Stimulated activated naive CD4-positive, alpha-beta T cell treated with Interleukin-2 at 50 U/mL for 16 hours (primary cell): ENCODE data around the gene LIPC.

Experiments used
- DNase-seq: peaks from one replicate; lab custom pipeline; 2025; lab: John Stamatoyannopoulos, UW

LIPC gene

GRCh38 chr15:58458076-58458475 lies 26.3 kb downstream of the LIPC start:
- DNase-seq, result no peak

- DNase-seq, result no peak
These were observed 27.3 kb downstream of the LIPC start for GRCh38 chr15:58459045-58459444.

GRCh38 chr15:58459560-58459959 lies 27.8 kb downstream of the LIPC start:
- no peak for DNase-seq

- no peak for DNase-seq
These were observed 28.5 kb downstream of the LIPC start for GRCh38 chr15:58460116-58460790.

- DNase-seq, result no peak
These were observed 29.1 kb downstream of the LIPC start for GRCh38 chr15:58460872-58461271.

- no peak for DNase-seq
These were observed 30.8 kb downstream of the LIPC start for GRCh38 chr15:58462547-58462946.

- DNase-seq, result no peak
These were observed 31.3 kb downstream of the LIPC start for GRCh38 chr15:58462973-58463663.

- DNase-seq, result no peak
These were observed 32.2 kb downstream of the LIPC start for GRCh38 chr15:58463815-58464650.

- no peak for DNase-seq
These were observed 33.3 kb downstream of the LIPC start for GRCh38 chr15:58465070-58465469.

- no peak for DNase-seq
These were observed 34.2 kb downstream of the LIPC start for GRCh38 chr15:58465866-58466517.

GRCh38 chr15:58466566-58466965 lies 34.8 kb downstream of the LIPC start:
- no peak for DNase-seq

- no peak for DNase-seq
These were observed 35.4 kb downstream of the LIPC start for GRCh38 chr15:58467121-58467721.

- no peak for DNase-seq
These were observed 36.1 kb downstream of the LIPC start for GRCh38 chr15:58467722-58468423.

GRCh38 chr15:58469432-58470353 lies 37.9 kb downstream of the LIPC start:
- DNase-seq, result no peak

GRCh38 chr15:58471348-58471747 lies 39.6 kb downstream of the LIPC start:
- no peak for DNase-seq

GRCh38 chr15:58472221-58472620 lies 40.4 kb downstream of the LIPC start:
- DNase-seq, result no peak

GRCh38 chr15:58472821-58473581 lies 41.2 kb downstream of the LIPC start:
- DNase-seq, result no peak

- DNase-seq, result no peak
These were observed 41.9 kb downstream of the LIPC start for GRCh38 chr15:58473724-58474123.

- DNase-seq, result no peak
These were observed 43.0 kb downstream of the LIPC start for GRCh38 chr15:58474741-58475323.
